HepG2 (cell line): ENCODE measurements around the gene ST7L. TPM values are rescaled to one million over a fixed set of nuclear protein-coding genes. Genes with fewer than 3 reads are reported as not detected.

Experiments used
- ATAC-seq: fragments of 200-7000 bp; cut with Tn5 transposase; 3 replicates; pipeline ENCODE4 v1.9.1; 2020; ENCODE audit warnings: mild to moderate bottlenecking, moderate library complexity
- BruUV-seq: library from RNA; stranded (reverse); fragments of 400-500 nt; replicated peaks from 2 replicates; lab custom pipeline; 2021; lab: Mats Ljungman, UMichigan
- CTCF ChIA-PET: fragments of 300-600 bp; formaldehyde crosslinking; extraction: SDS; loops from one replicate; lab custom pipeline; 2021; ENCODE audit warnings: low total read pairs, inconsistent platforms, low intra/inter-chr PET ratio; lab: Yijun Ruan, JAX
- POLR2A ChIA-PET: fragments of 350-600 bp; sonication (Branson Sonifier 250); formaldehyde crosslinking; loops from one replicate; lab custom pipeline; 2020; ENCODE audit warnings: antibody characterized with exemption, inconsistent platforms; lab: Yijun Ruan, JAX
- DNase-seq: peaks from one replicate; pipeline ENCODE4 v3.0.0-alpha.2; 2015; ENCODE audit warnings: low spot score
- FAIRE-seq: peaks from 3 replicates; lab custom pipeline; 2011; peaks lifted over from hg19 to GRCh38; lab: Jason Lieb, UNC
- H2AFZ ChIP-seq: one replicate; pipeline ENCODE4 v1.6.1; 2011; ENCODE audit warnings: low read length, inconsistent platforms
- H3K27ac ChIP-seq: fragments of 300-600 bp; 3 replicates; pipeline ENCODE4 v1.8.0; 2011; ENCODE audit warnings: mixed run types, mild to moderate bottlenecking, mixed read lengths, low read length, inconsistent platforms; ENCODE audit not compliant: insufficient read depth; ENCODE audit errors: extremely low read length
- H3K27me3 ChIP-seq, 2 experiments: fragments of 200-600 bp in 1 of 2; 2 replicates in 1 of 2; 3 replicates in 1 of 2; pipeline versions ENCODE4 v1.6.0 to v1.8.0; 2011; ENCODE audit warnings: low read length in 2 of 2, mild to moderate bottlenecking in 2 of 2, moderate library complexity in 2 of 2, inconsistent platforms in 1 of 2; ENCODE audit not compliant: insufficient read depth in 2 of 2, control insufficient read depth in 1 of 2
- H3K36me3 ChIP-seq, 2 experiments: fragments of 200-600 bp in 1 of 2; replicated peaks in 1 of 2; 2 replicates in 1 of 2; 3 replicates in 1 of 2; pipeline versions ENCODE4 v1.5.1 to v1.8.0; 2011; ENCODE audit warnings: low read length in 2 of 2, inconsistent platforms in 1 of 2; ENCODE audit not compliant: insufficient read depth in 2 of 2, control insufficient read depth in 1 of 2
- H3K4me1 ChIP-seq: 2 replicates; pipeline ENCODE4 v1.5.1; 2012; ENCODE audit warnings: low read length, inconsistent platforms; ENCODE audit not compliant: insufficient read depth
- H3K4me2 ChIP-seq: 2 replicates; pipeline ENCODE4 v1.6.0; 2011; ENCODE audit warnings: low read depth, low read length, inconsistent platforms
- H3K4me3 ChIP-seq, 3 experiments: fragments of 200-600 bp in 1 of 3; sonication (generic), shearing (Covaris generic) in 1 of 3; replicated peaks in 1 of 3; 2 replicates each; pipeline ENCODE4 v1.5.1; 2011 to 2016; ENCODE audit warnings: low read length in 3 of 3, inconsistent platforms in 2 of 3, low read depth in 2 of 3, mild to moderate bottlenecking in 2 of 3, control low read depth in 1 of 3, mixed read lengths in 1 of 3; ENCODE audit not compliant: insufficient read depth in 1 of 3
- H3K79me2 ChIP-seq: one replicate; pipeline ENCODE4 v1.6.1; 2011; ENCODE audit warnings: low read length, inconsistent platforms; ENCODE audit not compliant: insufficient read depth
- H3K9ac ChIP-seq: 2 replicates; pipeline ENCODE4 v1.6.0; 2011; ENCODE audit warnings: mild to moderate bottlenecking, low read depth, low read length, inconsistent platforms; ENCODE audit not compliant: insufficient read depth
- H3K9me3 ChIP-seq: 2 replicates; pipeline ENCODE4 v1.5.1; 2012; ENCODE audit warnings: mild to moderate bottlenecking, low read length
- H4K20me1 ChIP-seq: 2 replicates; pipeline ENCODE4 v1.6.0; 2011; ENCODE audit warnings: inconsistent platforms, mild to moderate bottlenecking, low read length, moderate library complexity; ENCODE audit not compliant: insufficient read depth
- CREBL2 ChIP-seq: sonication (generic); formaldehyde crosslinking; IDR thresholded peaks from 2 replicates; pipeline ENCODE4 v1.8.1; 2023; ENCODE audit warnings: missing genetic modification reagents, mild to moderate bottlenecking, borderline replicate concordance
- FOSL1 ChIP-seq: sonication (generic); formaldehyde crosslinking; IDR thresholded peaks from 2 replicates; pipeline ENCODE4 v1.9.0; 2021; ENCODE audit warnings: missing genetic modification reagents, borderline replicate concordance
- HNRNPL ChIP-seq: fragments of 200-400 bp; formaldehyde crosslinking; IDR thresholded peaks from 2 replicates; pipeline ENCODE4 v1.6.1; 2017; ENCODE audit warnings: mild to moderate bottlenecking, low read depth, low read length
- KDM3A ChIP-seq: IDR thresholded peaks from 2 replicates; pipeline ENCODE4 v1.6.1; 2018; ENCODE audit warnings: low read depth, missing compliant biosample characterization
- RAD21 ChIP-seq: fragments of 450-650 bp; formaldehyde crosslinking; IDR thresholded peaks from 2 replicates; pipeline ENCODE4 v1.5.0; 2020; ENCODE audit warnings: mild to moderate bottlenecking
- SP5 ChIP-seq: IDR thresholded peaks from 2 replicates; pipeline ENCODE4 v1.6.1; 2016; ENCODE audit warnings: low read depth, borderline replicate concordance
- ZBTB2 ChIP-seq: sonication (generic); formaldehyde crosslinking; IDR thresholded peaks from 2 replicates; pipeline ENCODE4 v1.8.0; 2022; ENCODE audit warnings: low read depth, missing genetic modification reagents
- ZNF143 ChIP-seq: sonication (generic); formaldehyde crosslinking; IDR thresholded peaks from 2 replicates; pipeline ENCODE4 v1.4.0; 2020; ENCODE audit warnings: missing genetic modification reagents
- ZNF280D ChIP-seq: sonication (generic); formaldehyde crosslinking; IDR thresholded peaks from 2 replicates; pipeline ENCODE4 v1.5.1; 2020; ENCODE audit warnings: mild to moderate bottlenecking, missing genetic modification reagents
- ZNF431 ChIP-seq: sonication (generic); formaldehyde crosslinking; IDR thresholded peaks from 2 replicates; pipeline ENCODE4 v1.9.0; 2022; ENCODE audit warnings: missing genetic modification reagents, low read depth, mild to moderate bottlenecking, borderline replicate concordance
- ZNF564 ChIP-seq: sonication (generic); formaldehyde crosslinking; IDR thresholded peaks from 2 replicates; pipeline ENCODE4 v1.8.1; 2023; ENCODE audit warnings: mild to moderate bottlenecking, missing genetic modification reagents
- ZNF780A ChIP-seq: sonication (generic); formaldehyde crosslinking; IDR thresholded peaks from 2 replicates; pipeline ENCODE4 v1.8.0; 2022; ENCODE audit warnings: mild to moderate bottlenecking, missing genetic modification reagents, moderate library complexity
- ZNF784 ChIP-seq: sonication (generic); formaldehyde crosslinking; IDR thresholded peaks from 2 replicates; pipeline ENCODE4 v1.5.1; 2020; ENCODE audit warnings: missing genetic modification reagents, mild to moderate bottlenecking, borderline replicate concordance
- ZNF788 ChIP-seq: sonication (generic); formaldehyde crosslinking; IDR thresholded peaks from 2 replicates; pipeline ENCODE4 v1.5.0; 2020; ENCODE audit warnings: mild to moderate bottlenecking, missing genetic modification reagents, borderline replicate concordance
- ZNF850 ChIP-seq: sonication (generic); formaldehyde crosslinking; conservative IDR thresholded peaks from 2 replicates; pipeline ENCODE4 v1.9.0; 2021; ENCODE audit warnings: mild to moderate bottlenecking, missing genetic modification reagents
- WGBS: methylation state at CpG from one replicate; pipeline ENCODE4 v1.1.6; 2017; ENCODE audit warnings: low lambda C conversion rate; 5-methylcytosine and 5-hydroxymethylcytosine counted together
- in situ Hi-C: cut with HindIII; loops from 2 replicates; pipeline ENCODE4 v1.10.0; 2017; ENCODE audit warnings: low pct_unique_long_range_greater_than_20kb; ENCODE audit not compliant: extremely low pct_ligation_motif_present
- intact Hi-C: fragments of 100-400 bp; cut with micrococcal nuclease; formaldehyde crosslinking; loops from one replicate; pipeline ENCODE4 v1.10.0; 2022; ENCODE audit not compliant: unreplicated experiment
- polyA plus RNA-seq, 8 experiments: library from polyadenylated mRNA; depleted of rRNA in 3 of 8; stranded (reverse) in 7 of 8; unstranded in 1 of 8; fragments of >200 nt; fragmentation: Illumina TruSeq in 4 of 8; extraction: Trizol in 4 of 8; gene quantifications; 2 replicates each; pipeline versions ENCODE4 v1.2.1 to v1.2.3, GENCODE V29; 2011 to 2016; ENCODE audit warnings: low read depth in 4 of 8, missing spikeins in 1 of 8, mixed read lengths in 1 of 8; ENCODE audit not compliant: insufficient read depth in 1 of 8
- total RNA-seq, 5 experiments: library from RNA; depleted of rRNA; stranded (reverse); fragments of >200 nt; fragmentation: Illumina TruSeq; extraction: Trizol; gene quantifications; 2 replicates each; pipeline ENCODE4 v1.2.3, GENCODE V29; 2016; ENCODE audit warnings: low read depth in 1 of 5

The ST7L gene
- total and polyA plus RNA-seq, 2 of the 13 experiments (the other 11 are each of a cell fraction or from before 2014, with no cell fraction given), result 8.6 to 19.9 TPM

GRCh38 chr1:112541299-112541698 lies 77.6 kb downstream of the ST7L start:
- in situ Hi-C loops, result no loop called here

More at GRCh38 chr1:112541299-112541698, 77.6 kb downstream of the ST7L start:
- H3K27ac ChIP-seq, result no peak overlapping the region
- H3K4me3 ChIP-seq, result no peak overlapping the region
- H3K9ac ChIP-seq, result no peak overlapping the region
- BruUV-seq, result no TSS peak
- TF ChIP-seq RAD21 (CRISPR knock-in tag) (no peak), ZNF788 (no peak), ZNF431 (CRISPR knock-in tag) (no peak), ZNF143 (CRISPR knock-in tag) (no peak), ZNF850 (CRISPR knock-in tag) (no peak), ZBTB2 (CRISPR knock-in tag) (no peak), ZNF780A (CRISPR knock-in tag) (no peak), HNRNPL (no peak), ZNF564 (no peak), KDM3A (CRISPR knock-in tag) (no peak), ZNF280D (CRISPR knock-in tag) (no peak), FOSL1 (no peak), CREBL2 (no peak), ZNF784 (no peak), SP5 (CRISPR knock-in tag) (no peak)
- no peak overlapping the region for H2AFZ ChIP-seq
- no peaks in the 10 kb centered on the region for H3K9me3 ChIP-seq
- POLR2A ChIA-PET, result no interaction called here
- WGBS, result 42% methylated on average over 1 of the region's 1 CpG
- H3K36me3 ChIP-seq, result peaks cover 0 to 10% of the 10 kb centered on the region in 2 experiments; a peak in 2 of 5 replicates
- no peaks in the 10 kb centered on the region for H3K79me2 ChIP-seq
- no peak overlapping the region for H3K4me2 ChIP-seq
- no peaks in the 10 kb centered on the region for H3K27me3 ChIP-seq
- DNase-seq (no peak), FAIRE-seq (no peak), ATAC-seq (no peak)
- CTCF ChIA-PET, result no interaction called here
- H4K20me1 ChIP-seq, result no peaks in the 10 kb centered on the region
- intact Hi-C loops, result no loop called here
- H3K4me1 ChIP-seq, result no peaks in the 10 kb centered on the region
